Activated CD8-positive, alpha-beta T cell treated with anti-CD3 and anti-CD28 coated beads for 36 hours (primary cell): ENCODE measurements around the gene SPPL3. TPM values are rescaled to one million over a fixed set of nuclear protein-coding genes. Genes with fewer than 3 reads are reported as not detected.

Source experiments
- ATAC-seq: fragments of 200-7000 bp; cut with Tn5 transposase; one replicate; pipeline ENCODE4 v1.10.0; 2021; ENCODE audit warnings: mild to moderate bottlenecking, moderate library complexity
- CTCF ChIA-PET: fragments of 350-600 bp; sonication (Branson Sonifier 250); formaldehyde crosslinking; loops from one replicate; lab custom pipeline; 2021; ENCODE audit warnings: antibody characterized with exemption; lab: Charles Lee
- POLR2A ChIA-PET: fragments of 350-600 bp; sonication (Branson Sonifier 250); formaldehyde crosslinking; loops from one replicate; lab custom pipeline; 2021; ENCODE audit warnings: antibody characterized with exemption; lab: Charles Lee
- DNase-seq: peaks from one replicate; pipeline ENCODE4 v3.0.0-alpha.2; 2020
- H3K27ac Mint-ChIP-seq: one replicate; pipeline ENCODE4 v1.8.0; 2021; ENCODE audit warnings: mild to moderate bottlenecking, mixed read lengths
- H3K27me3 Mint-ChIP-seq: one replicate; pipeline ENCODE4 v1.8.0; 2021; ENCODE audit warnings: mixed read lengths
- H3K36me3 Mint-ChIP-seq: one replicate; pipeline ENCODE4 v1.8.0; 2021; ENCODE audit warnings: low read depth, mixed read lengths
- H3K4me1 Mint-ChIP-seq: one replicate; pipeline ENCODE4 v1.8.0; 2021; ENCODE audit warnings: low read depth, mixed read lengths
- H3K4me3 Mint-ChIP-seq: one replicate; pipeline ENCODE4 v1.8.0; 2021; ENCODE audit warnings: mild to moderate bottlenecking, moderate library complexity, mixed read lengths
- H3K9me3 Mint-ChIP-seq: one replicate; pipeline ENCODE4 v1.8.0; 2021; ENCODE audit warnings: mixed read lengths
- intact Hi-C: fragments of 100-400 bp; cut with micrococcal nuclease; formaldehyde crosslinking; loops from one replicate; pipeline ENCODE4 v1.10.0; 2022
- total RNA-seq, 2 experiments: library from RNA; stranded (reverse); gene quantifications; one replicate each; pipeline ENCODE4 v1.2.3, GENCODE V29; 2021
- TF ChIP-seq, protein P1 (sequence below): fragments of 200-600 bp; IDR thresholded peaks from one replicate; pipeline ENCODE4 v1.8.0; 2022; ENCODE audit warnings: antibody characterized with exemption, mild to moderate bottlenecking

Gene SPPL3
- total RNA-seq, 2 experiments from 2014 or later, result 19.8 to 20.8 TPM

DNA sequence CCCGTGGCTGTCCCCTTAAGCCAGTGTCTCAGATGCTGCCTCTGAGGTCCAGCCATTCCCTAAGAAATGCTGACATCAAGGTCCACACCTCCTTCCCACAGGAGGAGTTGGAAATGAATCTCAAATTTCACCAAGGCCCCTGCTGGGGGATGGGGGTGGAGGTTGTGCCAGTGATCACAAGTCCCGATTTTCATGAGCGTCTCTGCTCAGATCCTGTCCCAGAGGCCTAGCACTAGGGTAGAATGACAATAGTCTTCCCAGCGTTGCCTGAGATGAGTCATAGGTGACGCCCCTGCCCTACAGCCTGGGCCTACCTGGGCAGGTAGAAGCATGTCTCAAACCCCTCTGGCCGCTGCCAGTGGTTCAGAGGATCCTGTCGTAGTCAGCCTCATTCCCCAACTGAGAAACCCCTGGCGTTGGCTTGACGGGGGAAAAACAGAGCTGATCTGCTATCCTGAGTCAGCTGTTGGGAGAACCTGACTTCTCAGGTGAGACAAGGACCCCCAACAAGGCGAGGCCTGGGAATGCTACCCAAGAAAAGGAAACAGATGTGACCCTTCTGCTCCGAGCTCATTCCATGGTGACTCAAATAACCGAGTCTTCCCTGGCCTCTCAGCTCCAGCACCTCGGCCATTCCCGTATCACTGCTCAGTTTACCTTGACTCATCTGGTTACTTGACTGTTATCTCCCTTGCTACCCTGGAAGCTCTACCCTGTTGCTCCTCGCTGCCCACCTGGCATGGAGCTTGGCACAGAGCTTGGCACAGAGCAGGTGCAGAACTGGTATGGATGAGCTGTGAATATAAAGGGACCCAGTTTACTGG, 21.8 kb upstream of the SPPL3 start:
- ATAC-seq, result peak; percentile 39
- Mint-ChIP-seq H3K27ac (no peak overlapping the region), H3K36me3 (no peaks in the 10 kb centered on the region), H3K9me3 (no peaks in the 10 kb centered on the region), H3K4me3 (no peak overlapping the region), H3K4me1 (no peaks in the 10 kb centered on the region), H3K27me3 (no peaks in the 10 kb centered on the region)
- intact Hi-C loops, result no loop called here
- TF ChIP-seq, protein P1, sequence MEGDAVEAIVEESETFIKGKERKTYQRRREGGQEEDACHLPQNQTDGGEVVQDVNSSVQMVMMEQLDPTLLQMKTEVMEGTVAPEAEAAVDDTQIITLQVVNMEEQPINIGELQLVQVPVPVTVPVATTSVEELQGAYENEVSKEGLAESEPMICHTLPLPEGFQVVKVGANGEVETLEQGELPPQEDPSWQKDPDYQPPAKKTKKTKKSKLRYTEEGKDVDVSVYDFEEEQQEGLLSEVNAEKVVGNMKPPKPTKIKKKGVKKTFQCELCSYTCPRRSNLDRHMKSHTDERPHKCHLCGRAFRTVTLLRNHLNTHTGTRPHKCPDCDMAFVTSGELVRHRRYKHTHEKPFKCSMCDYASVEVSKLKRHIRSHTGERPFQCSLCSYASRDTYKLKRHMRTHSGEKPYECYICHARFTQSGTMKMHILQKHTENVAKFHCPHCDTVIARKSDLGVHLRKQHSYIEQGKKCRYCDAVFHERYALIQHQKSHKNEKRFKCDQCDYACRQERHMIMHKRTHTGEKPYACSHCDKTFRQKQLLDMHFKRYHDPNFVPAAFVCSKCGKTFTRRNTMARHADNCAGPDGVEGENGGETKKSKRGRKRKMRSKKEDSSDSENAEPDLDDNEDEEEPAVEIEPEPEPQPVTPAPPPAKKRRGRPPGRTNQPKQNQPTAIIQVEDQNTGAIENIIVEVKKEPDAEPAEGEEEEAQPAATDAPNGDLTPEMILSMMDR, result no peak
- ChIA-PET POLR2A (interaction anchor here (0.7 kb wide), 1 partner anchor 229 kb away, joined by 3 read pairs; no protein-coding TSS in a partner anchor), CTCF (interaction anchor here (1.5 kb wide), 1 partner anchor 46 kb away, joined by 4 read pairs; no protein-coding TSS in a partner anchor)
- no peak for DNase-seq

DNA sequence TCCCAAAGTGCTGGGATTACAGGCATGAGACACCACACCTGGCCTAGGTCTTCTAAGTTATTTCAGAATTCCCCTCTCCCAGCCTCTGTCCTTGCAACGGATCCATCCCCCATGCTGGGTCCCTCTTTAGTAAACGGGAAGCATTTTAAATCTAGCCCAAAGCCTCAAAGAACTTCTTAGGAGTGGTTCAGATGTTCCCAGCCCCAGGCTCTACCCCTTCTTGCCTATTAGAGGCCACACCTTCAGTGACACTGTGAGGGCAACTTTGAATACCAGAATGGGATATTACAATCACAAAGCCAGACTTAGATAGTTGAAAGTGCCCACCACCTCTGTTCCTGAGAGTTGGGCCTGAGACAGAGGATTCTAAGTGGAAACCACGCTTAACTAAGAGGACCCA, 18.1 kb upstream of the SPPL3 start:
- no peak for DNase-seq
- TF ChIP-seq, protein P1, result no peak
- no peak for ATAC-seq
- Mint-ChIP-seq H3K4me1 (no peaks in the 10 kb centered on the region), H3K27ac (no peak overlapping the region), H3K4me3 (no peak overlapping the region), H3K9me3 (peaks cover 8% of the 10 kb centered on the region), H3K27me3 (no peaks in the 10 kb centered on the region), H3K36me3 (no peaks in the 10 kb centered on the region)
- intact Hi-C loops, result no loop called here
- CTCF ChIA-PET, result no interaction called here
- POLR2A ChIA-PET, result interaction anchor here (0.6 kb wide), 1 partner anchor 19 kb away, joined by 3 read pairs; no protein-coding TSS in a partner anchor

DNA sequence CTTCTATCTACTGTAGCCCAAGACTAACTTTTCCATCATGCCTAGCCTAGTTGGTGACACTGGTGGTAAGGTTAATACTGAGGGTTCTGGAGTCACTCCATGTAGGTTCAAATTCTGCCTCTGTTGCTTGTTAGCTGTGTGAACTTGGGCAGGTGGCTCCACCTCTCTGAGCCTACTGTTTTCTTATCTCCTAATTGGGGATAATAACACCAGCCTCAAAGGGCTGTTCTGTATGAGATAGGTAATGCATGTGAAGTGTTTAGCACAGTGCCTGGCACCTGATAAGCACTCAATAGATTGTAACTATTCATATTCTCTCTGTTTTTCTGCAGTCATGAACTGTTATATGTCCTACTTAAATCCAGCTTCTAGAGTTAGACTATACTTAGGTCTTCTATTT, 17.5 kb upstream of the SPPL3 start:
- CTCF ChIA-PET, result no interaction called here

DNA sequence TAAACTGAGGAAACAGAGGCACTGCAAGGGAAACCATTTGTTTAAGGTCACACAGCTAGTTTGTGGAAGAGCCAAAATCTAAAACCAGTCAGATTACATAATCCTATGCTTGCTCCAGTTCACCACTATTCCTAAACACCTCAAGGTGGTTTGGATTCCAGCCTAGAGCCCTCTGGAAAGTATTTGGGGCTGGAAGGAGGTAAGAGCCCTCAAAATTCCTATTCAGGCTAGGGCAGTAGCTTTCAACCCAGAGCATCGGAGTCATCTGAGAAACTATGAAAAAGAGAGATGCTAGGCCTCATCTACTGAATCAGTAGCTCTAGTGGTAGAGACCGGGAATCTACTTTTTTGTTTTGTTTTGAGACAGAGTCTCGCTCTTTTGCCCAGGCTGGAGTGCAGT, 16.0 kb upstream of the SPPL3 start:
- no peaks in the 10 kb centered on the region for H3K36me3 Mint-ChIP-seq
- H3K27me3 Mint-ChIP-seq, result no peaks in the 10 kb centered on the region
- ChIA-PET POLR2A (no interaction called here), CTCF (no interaction called here)
- H3K4me3 Mint-ChIP-seq, result no peak overlapping the region
- DNase-seq (no peak), ATAC-seq (no peak)
- no peak overlapping the region for H3K27ac Mint-ChIP-seq
- no peaks in the 10 kb centered on the region for H3K4me1 Mint-ChIP-seq
- peaks cover 14% of the 10 kb centered on the region for H3K9me3 Mint-ChIP-seq
- intact Hi-C loops, result no loop called here
- TF ChIP-seq, protein P1, result no peak

More for the DNA sequence above, 17.5 kb upstream of the SPPL3 start:
- H3K9me3 Mint-ChIP-seq, result peaks cover 12% of the 10 kb centered on the region
- no peak overlapping the region for H3K4me3 Mint-ChIP-seq
- no peaks in the 10 kb centered on the region for H3K27me3 Mint-ChIP-seq
- H3K27ac Mint-ChIP-seq, result no peak overlapping the region
- DNase-seq (no peak), ATAC-seq (no peak)
- TF ChIP-seq, protein P1, result no peak
- POLR2A ChIA-PET, result no interaction called here
- no peaks in the 10 kb centered on the region for H3K4me1 Mint-ChIP-seq
- H3K36me3 Mint-ChIP-seq, result no peaks in the 10 kb centered on the region
- intact Hi-C loops, result no loop called here

DNA sequence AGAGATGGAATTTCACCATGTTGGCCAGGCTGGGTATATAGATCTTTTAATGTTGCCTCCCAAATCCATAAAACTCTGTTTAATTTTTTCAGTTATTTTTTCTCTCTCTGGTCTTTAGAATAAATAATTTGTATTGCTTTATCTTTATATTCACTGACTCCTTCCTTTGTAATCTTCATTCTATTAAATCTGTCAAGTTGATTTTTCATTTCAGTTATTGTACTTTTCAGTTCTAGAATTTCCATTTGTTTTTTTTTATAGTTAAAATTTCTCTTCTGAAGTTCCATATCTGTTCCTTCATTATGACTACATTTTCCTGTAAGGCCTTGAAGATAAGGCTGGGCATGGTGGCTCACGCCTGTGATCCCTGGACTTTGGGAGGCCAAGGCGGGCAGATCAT, 13.6 kb upstream of the SPPL3 start:
- Mint-ChIP-seq H3K27me3 (no peaks in the 10 kb centered on the region), H3K27ac (no peak overlapping the region), H3K4me3 (no peak overlapping the region), H3K4me1 (no peaks in the 10 kb centered on the region), H3K9me3 (peaks cover 14% of the 10 kb centered on the region), H3K36me3 (no peaks in the 10 kb centered on the region)
- intact Hi-C loops, result no loop called here
- no peak for ATAC-seq
- DNase-seq, result no peak
- POLR2A ChIA-PET, result no interaction called here
- CTCF ChIA-PET, result no interaction called here
- TF ChIP-seq, protein P1, result no peak
